ENCODE data around the gene KHK.

Gene KHK

GRCh38 chr2:27149570-27150405, 63.2 kb downstream of the KHK start:
- Histone ChIP-seq H3K4me3 (ENCODE audit: low read depth in 1 of 2, low read length in 1 of 2) (no peak overlapping the region), H3K36me3 (no peaks in the 10 kb centered on the region), H3K27me3 (peaks cover 4% of the 10 kb centered on the region), H3K27ac (no peak overlapping the region), H3K4me1 (ENCODE audit: control insufficient read depth in 1 of 2, insufficient read depth in 1 of 2, low read depth in 1 of 2, low read length in 1 of 2) (no peaks in the 10 kb centered on the region), H3K9me3 (no peaks in the 10 kb centered on the region)
- TF ChIP-seq, protein P1, sequence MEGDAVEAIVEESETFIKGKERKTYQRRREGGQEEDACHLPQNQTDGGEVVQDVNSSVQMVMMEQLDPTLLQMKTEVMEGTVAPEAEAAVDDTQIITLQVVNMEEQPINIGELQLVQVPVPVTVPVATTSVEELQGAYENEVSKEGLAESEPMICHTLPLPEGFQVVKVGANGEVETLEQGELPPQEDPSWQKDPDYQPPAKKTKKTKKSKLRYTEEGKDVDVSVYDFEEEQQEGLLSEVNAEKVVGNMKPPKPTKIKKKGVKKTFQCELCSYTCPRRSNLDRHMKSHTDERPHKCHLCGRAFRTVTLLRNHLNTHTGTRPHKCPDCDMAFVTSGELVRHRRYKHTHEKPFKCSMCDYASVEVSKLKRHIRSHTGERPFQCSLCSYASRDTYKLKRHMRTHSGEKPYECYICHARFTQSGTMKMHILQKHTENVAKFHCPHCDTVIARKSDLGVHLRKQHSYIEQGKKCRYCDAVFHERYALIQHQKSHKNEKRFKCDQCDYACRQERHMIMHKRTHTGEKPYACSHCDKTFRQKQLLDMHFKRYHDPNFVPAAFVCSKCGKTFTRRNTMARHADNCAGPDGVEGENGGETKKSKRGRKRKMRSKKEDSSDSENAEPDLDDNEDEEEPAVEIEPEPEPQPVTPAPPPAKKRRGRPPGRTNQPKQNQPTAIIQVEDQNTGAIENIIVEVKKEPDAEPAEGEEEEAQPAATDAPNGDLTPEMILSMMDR (IDR thresholded peaks at IDR 0.05) = no peak
